SK-N-SH (cell line): ENCODE measurements around the gene RPL13.

Source experiments
- CTCF ChIP-seq: fragments of 200-600 bp; sonication (generic); IDR thresholded peaks from 2 replicates; pipeline ENCODE4 v1.6.1; 2017; ENCODE audit warnings: antibody characterized with exemption, mild to moderate bottlenecking, moderate library complexity
- EZH2phosphoT487 ChIP-seq: fragments of 200-600 bp; sonication (generic); IDR thresholded peaks from 2 replicates; pipeline ENCODE4 v1.6.1; 2017; ENCODE audit warnings: low read depth, mixed run types, mild to moderate bottlenecking, antibody characterized with exemption, moderate library complexity, borderline replicate concordance
- FOSL2 ChIP-seq: IDR thresholded peaks from 2 replicates; pipeline ENCODE4 v1.4.0; 2012; ENCODE audit warnings: low read depth, mild to moderate bottlenecking, moderate library complexity, borderline replicate concordance
- FOXJ3 ChIP-seq: sonication (generic); formaldehyde crosslinking; IDR thresholded peaks from 2 replicates; pipeline ENCODE4 v1.5.1; 2020; ENCODE audit warnings: mild to moderate bottlenecking, missing genetic modification reagents
- GABPA ChIP-seq: IDR thresholded peaks from 2 replicates; pipeline ENCODE4 v1.4.0; 2012; ENCODE audit warnings: low read depth, mild to moderate bottlenecking
- JUND ChIP-seq: IDR thresholded peaks from 2 replicates; pipeline ENCODE4 v1.4.0; 2012
- MAX ChIP-seq: IDR thresholded peaks from 2 replicates; pipeline ENCODE4 v1.4.0; 2012; ENCODE audit warnings: low read depth
- MEF2A ChIP-seq: IDR thresholded peaks from 2 replicates; pipeline ENCODE4 v1.4.0; 2012; ENCODE audit warnings: low read depth, borderline replicate concordance
- NRF1 ChIP-seq: IDR thresholded peaks from 2 replicates; pipeline ENCODE4 v1.6.1; 2012; ENCODE audit warnings: low read depth, mild to moderate bottlenecking, low read length
- REST ChIP-seq: IDR thresholded peaks from 2 replicates; pipeline ENCODE4 v1.6.1; 2012; ENCODE audit warnings: mild to moderate bottlenecking, low read depth, low read length, moderate library complexity
- SIN3A ChIP-seq: IDR thresholded peaks from 2 replicates; pipeline ENCODE4 v1.6.1; 2012; ENCODE audit warnings: low read depth, mild to moderate bottlenecking, low read length, moderate library complexity, borderline replicate concordance
- SMC3 ChIP-seq: IDR thresholded peaks from 2 replicates; pipeline ENCODE4 v1.6.1; 2012; ENCODE audit warnings: low read depth, low read length, improper control_type of control experiment
- TAF1 ChIP-seq: IDR thresholded peaks from 2 replicates; pipeline ENCODE4 v1.6.1; 2012; ENCODE audit warnings: low read depth, mild to moderate bottlenecking, low read length, moderate library complexity, borderline replicate concordance

DNA sequence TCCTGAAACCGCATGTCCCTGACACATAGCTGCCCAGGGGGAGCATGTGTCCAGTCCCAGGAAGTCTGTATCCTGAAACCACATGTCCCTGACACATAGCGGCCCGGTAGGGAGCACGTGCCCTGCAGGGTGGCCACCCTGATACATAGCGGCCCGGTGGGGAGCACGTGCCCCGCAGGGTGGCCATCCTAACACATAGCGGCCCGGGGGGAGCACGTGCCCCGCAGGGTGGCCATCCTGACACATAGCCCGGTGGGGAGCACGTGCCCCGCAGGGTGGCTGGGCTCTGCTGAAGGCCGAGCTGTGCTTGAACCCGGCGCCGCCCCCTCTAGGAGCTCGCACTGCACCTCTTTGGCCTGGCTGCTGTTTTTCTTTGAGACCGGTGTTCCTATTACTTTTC is 18.7 kb upstream of the RPL13 start:
- TF ChIP-seq CTCF (no peak), REST (no peak), FOXJ3 (CRISPR knock-in tag) (no peak), GABPA (no peak), TAF1 (no peak), EZH2phosphoT487 (no peak), MAX (no peak), SMC3 (no peak), JUND (no peak), NRF1 (no peak), SIN3A (no peak), MEF2A (no peak), FOSL2 (no peak)
